K562 (cell line): ENCODE measurements around the gene RNF11. TPM values are rescaled to one million over a fixed set of nuclear protein-coding genes. Genes with fewer than 3 reads are reported as not detected.

Experiments
- CUX1 ChIP-seq: fragments of 200-800 bp; sonication (Bioruptor generic); IDR thresholded peaks from 2 replicates; pipeline ENCODE4 v1.6.1; 2016; ENCODE audit warnings: missing genetic modification characterization, missing compliant biosample characterization
- E2F6 ChIP-seq, 2 experiments: IDR thresholded peaks; 2 replicates each; pipeline ENCODE4 v1.6.1; 2011; ENCODE audit warnings: borderline replicate concordance in 1 of 2, control low read depth in 1 of 2, low read depth in 1 of 2, low read length in 1 of 2, mild to moderate bottlenecking in 1 of 2, mixed read lengths in 1 of 2, moderate library complexity in 1 of 2; ENCODE audit not compliant: insufficient read depth in 1 of 2, insufficient read length in 1 of 2, poor library complexity in 1 of 2, severe bottlenecking in 1 of 2; ENCODE audit errors: extremely low read depth in 1 of 2
- TRIM28 ChIP-seq: fragments of 450-650 bp; IDR thresholded peaks from 2 replicates; pipeline ENCODE4 v1.6.1; 2017
- polyA plus RNA-seq, 8 experiments: library from polyadenylated mRNA; depleted of rRNA in 4 of 8; stranded (reverse) in 5 of 8; unstranded in 3 of 8; fragments of >200 nt; fragmentation: Nextera tagmentation in 2 of 8; fragmentation: Illumina TruSeq in 1 of 8; extraction: Ambion mirVana in 2 of 8; extraction: Trizol in 1 of 8; gene quantifications; 2 replicates each; pipeline versions ENCODE4 v1.2.1 to v1.2.3, GENCODE V29; 2011 to 2014; ENCODE audit warnings: inconsistent platforms in 1 of 8, missing spikeins in 1 of 8
- total RNA-seq, 7 experiments: library from RNA; depleted of rRNA in 6 of 7; stranded (reverse); fragments of >200 nt in 6 of 7; fragmentation: Illumina TruSeq in 2 of 7; extraction: Trizol in 2 of 7; gene quantifications; 2 replicates each; pipeline versions ENCODE4 v1.2.1 to v1.2.3, GENCODE V29; 2011 to 2021; ENCODE audit warnings: low replicate concordance in 1 of 7

The RNF11 gene
- total and polyA plus RNA-seq, 9 of the 15 experiments (the other 6 are each of a cell fraction or from before 2014, with no cell fraction given): 5.7 to 34.3 (median 23.1) TPM

GRCh38 chr1:51247499-51247898 is 11.4 kb downstream of the RNF11 start (continued):
- no peak for TF ChIP-seq CUX1 (CRISPR knock-in tag)
- TF ChIP-seq E2F6 (IDR thresholded peaks at IDR 0.05; ENCODE audit: borderline replicate concordance in 1 of 2, extremely low read depth in 1 of 2, insufficient read depth in 1 of 2, insufficient read length in 1 of 2, low read depth in 1 of 2, low read length in 1 of 2, poor library complexity in 1 of 2, severe bottlenecking in 1 of 2): no peak
- TF ChIP-seq TRIM28: no peak
